Measurements from ENCODE around the gene ATP6V1E1. TPM values are rescaled to one million over a fixed set of nuclear protein-coding genes. Genes with fewer than 3 reads are reported as not detected.
"Not testable (repeated sequence)": the region's sequence is repeated elsewhere in the genome, so short reads cannot be mapped to it uniquely, and the experiment has no call there.

ATP6V1E1 gene
- polyA plus RNA-seq, 12 donors, result 69.2 to 89.0 (median 75.5) TPM; not detected in 1

GRCh38 chr22:17586831-17587440 is 41.6 kb downstream of the ATP6V1E1 start:
- DNase-seq, result no peak

- no peak for DNase-seq
These were observed 45.4 kb downstream of the ATP6V1E1 start for GRCh38 chr22:17583151-17583550.

- DNase-seq, result no peak
These were observed 46.9 kb downstream of the ATP6V1E1 start for GRCh38 chr22:17581631-17582030.

- DNase-seq, result no peak
These were observed 47.5 kb downstream of the ATP6V1E1 start for GRCh38 chr22:17581056-17581455.

- no peak for DNase-seq
These were observed 48.0 kb downstream of the ATP6V1E1 start for GRCh38 chr22:17580441-17581031.

GRCh38 chr22:17579535-17579981 is 49.0 kb downstream of the ATP6V1E1 start:
- DNase-seq, result no peak

GRCh38 chr22:17578136-17578754 is 50.3 kb downstream of the ATP6V1E1 start:
- peak; percentile 56 for DNase-seq

GRCh38 chr22:17576470-17576869 is 52.1 kb downstream of the ATP6V1E1 start:
- no peak for DNase-seq

GRCh38 chr22:17575681-17576080 is 52.9 kb downstream of the ATP6V1E1 start:
- DNase-seq, result no peak

GRCh38 chr22:17575151-17575550 is 53.4 kb downstream of the ATP6V1E1 start:
- no peak for DNase-seq

GRCh38 chr22:17570851-17571631 is 57.5 kb downstream of the ATP6V1E1 start:
- DNase-seq, result peak; percentile 59

GRCh38 chr22:17569971-17570511 is 58.5 kb downstream of the ATP6V1E1 start:
- no peak for DNase-seq

- no peak for DNase-seq
These were observed 61.8 kb downstream of the ATP6V1E1 start for GRCh38 chr22:17566776-17567175.

- not testable (repeated sequence) for DNase-seq
These were observed 62.4 kb downstream of the ATP6V1E1 start for GRCh38 chr22:17566016-17566687.

GRCh38 chr22:17563936-17564391 is 64.6 kb downstream of the ATP6V1E1 start:
- peak; percentile 79 for DNase-seq

- DNase-seq, result no peak
These were observed 65.4 kb downstream of the ATP6V1E1 start, which contains the start of gene SLC25A18 for GRCh38 chr22:17562906-17563870. TSS of gene SLC25A18 (plus strand) at chr22:17563498. CDS start at chr22:17579945, 16,447 bp downstream.

- DNase-seq, result no peak
These were observed 69.4 kb downstream of the ATP6V1E1 start for GRCh38 chr22:17559188-17559587.

- DNase-seq, result no peak
These were observed 73.7 kb downstream of the ATP6V1E1 start for GRCh38 chr22:17554814-17555213.

GRCh38 chr22:17552737-17553136 is 75.8 kb downstream of the ATP6V1E1 start:
- no peak for DNase-seq

GRCh38 chr22:17549655-17550054 is 78.9 kb downstream of the ATP6V1E1 start:
- DNase-seq, result no peak
